GM12878 (cell line): ENCODE data around the gene ADCY5. TPM values are rescaled to one million over a fixed set of nuclear protein-coding genes. Genes with fewer than 3 reads are reported as not detected.

Source experiments
- ATAC-seq: fragments of 200-7000 bp; cut with Tn5 transposase; 3 replicates; pipeline ENCODE4 v1.9.1; 2020; ENCODE audit warnings: mild to moderate bottlenecking, moderate library complexity
- BruUV-seq: library from RNA; stranded (reverse); fragments of 400-500 nt; replicated peaks from 2 replicates; lab custom pipeline; 2021; lab: Mats Ljungman, UMichigan
- CTCF ChIA-PET: fragments of 300-600 bp; sonication (Branson Sonifier 250); formaldehyde crosslinking; extraction: SDS; loops from one replicate; lab custom pipeline; 2021; ENCODE audit warnings: inconsistent platforms; lab: Yijun Ruan, JAX
- POLR2A ChIA-PET: fragments of 350-600 bp; formaldehyde crosslinking; extraction: SDS; loops from one replicate; lab custom pipeline; 2021; ENCODE audit warnings: inconsistent platforms; lab: Charles Lee
- RAD21 ChIA-PET: fragments of 300-600 bp; sonication (Branson Sonifier 250); formaldehyde crosslinking; loops from one replicate; lab custom pipeline; 2023; ENCODE audit warnings: antibody characterized with exemption; ENCODE audit not compliant: unreplicated experiment; lab: Charles Lee
- SMC1A ChIA-PET: fragments of 300-600 bp; sonication (Branson Sonifier 250); formaldehyde crosslinking; loops from one replicate; lab custom pipeline; 2023; ENCODE audit not compliant: unreplicated experiment, uncharacterized antibody; lab: Charles Lee
- DNase-seq: peaks from one replicate; pipeline ENCODE4 v3.0.0-alpha.2; 2011; ENCODE audit warnings: low read depth, low spot score
- FAIRE-seq: peaks from 3 replicates; lab custom pipeline; 2011; peaks lifted over from hg19 to GRCh38; lab: Jason Lieb, UNC
- H2AFZ ChIP-seq: 2 replicates; pipeline ENCODE4 v1.6.0; 2011; ENCODE audit warnings: low read depth, low read length, control low read depth; ENCODE audit not compliant: control insufficient read depth
- H3K27ac ChIP-seq: 2 replicates; pipeline ENCODE4 v1.5.1; 2011; ENCODE audit warnings: control low read depth; ENCODE audit not compliant: control insufficient read depth, insufficient read depth
- H3K27me3 ChIP-seq, 2 experiments: replicated peaks in 1 of 2; 2 replicates each; pipeline versions ENCODE4 v1.6.0 to v1.6.1; 2011; ENCODE audit warnings: low read length in 1 of 2; ENCODE audit not compliant: control insufficient read depth in 2 of 2, insufficient read depth in 2 of 2
- H3K36me3 ChIP-seq, 2 experiments: 2 replicates each; pipeline ENCODE4 v1.5.1; 2011; ENCODE audit warnings: low read length in 1 of 2; ENCODE audit not compliant: control insufficient read depth in 2 of 2, insufficient read depth in 2 of 2
- H3K4me1 ChIP-seq: 2 replicates; pipeline ENCODE4 v1.6.1; 2011; ENCODE audit warnings: mild to moderate bottlenecking, low read length, moderate library complexity, mixed read lengths; ENCODE audit not compliant: control insufficient read depth, insufficient read depth
- H3K4me2 ChIP-seq: 2 replicates; pipeline ENCODE4 v1.6.0; 2011; ENCODE audit warnings: control low read depth; ENCODE audit not compliant: control insufficient read depth, insufficient read depth
- H3K4me3 ChIP-seq: fragments of 200-600 bp; sonication (generic); 2 replicates; pipeline ENCODE4 v1.5.1; 2016
- H3K79me2 ChIP-seq: 2 replicates; pipeline ENCODE4 v1.6.0; 2011; ENCODE audit warnings: low read length; ENCODE audit not compliant: control insufficient read depth, insufficient read depth
- H3K9ac ChIP-seq: 2 replicates; pipeline ENCODE4 v1.8.0; 2011; ENCODE audit warnings: low read length, control low read depth, mixed read lengths; ENCODE audit not compliant: control insufficient read depth, insufficient read depth
- H3K9me3 ChIP-seq: replicated peaks from 3 replicates; pipeline ENCODE4 v1.5.1; 2011; ENCODE audit warnings: mild to moderate bottlenecking, low read length; ENCODE audit not compliant: control insufficient read depth, insufficient read depth
- H4K20me1 ChIP-seq: 2 replicates; pipeline ENCODE4 v1.6.0; 2011; ENCODE audit not compliant: control insufficient read depth, insufficient read depth
- CBX3 ChIP-seq: fragments of 200-600 bp; sonication (generic); IDR thresholded peaks from 2 replicates; pipeline ENCODE4 v1.6.1; 2016; ENCODE audit warnings: low read depth, borderline replicate concordance
- CREB1 ChIP-seq: IDR thresholded peaks from 2 replicates; pipeline ENCODE4 v1.6.1; 2012; ENCODE audit warnings: low read depth, mild to moderate bottlenecking, inconsistent platforms
- RBBP5 ChIP-seq: fragments of 200-600 bp; sonication (generic); conservative IDR thresholded peaks from 2 replicates; pipeline ENCODE4 v1.6.1; 2016
- ZNF622 ChIP-seq: fragments of 450-650 bp; IDR thresholded peaks from 2 replicates; pipeline ENCODE4 v1.6.1; 2017; ENCODE audit warnings: mild to moderate bottlenecking, inconsistent platforms
- WGBS: methylation state at CpG from one replicate; pipeline ENCODE4 v1.1.6; 2016; ENCODE audit warnings: low lambda C conversion rate; ENCODE audit not compliant: insufficient replicate concordance, insufficient coverage; ENCODE audit errors: missing lambda C conversion rate; 5-methylcytosine and 5-hydroxymethylcytosine counted together
- in situ Hi-C: fragments of 300-500 bp; cut with MboI; formaldehyde crosslinking; loops from 9 replicates; pipeline ENCODE4 v1.14.3; 2018; ENCODE audit warnings: mixed read lengths
- intact Hi-C: fragments of 100-400 bp; cut with micrococcal nuclease; formaldehyde crosslinking; loops from one replicate; pipeline ENCODE4 v1.14.2; 2022; ENCODE audit not compliant: unreplicated experiment
- polyA plus RNA-seq, 11 experiments: library from polyadenylated mRNA; depleted of rRNA in 4 of 11; unstranded in 6 of 11; stranded (reverse) in 5 of 11; fragments of >200 nt; fragmentation: Nextera tagmentation in 4 of 11; fragmentation: Illumina TruSeq in 1 of 11; extraction: Ambion mirVana in 4 of 11; extraction: Trizol in 1 of 11; gene quantifications; 1 replicate in 1 of 11; 2 replicates in 10 of 11; pipeline versions ENCODE4 v1.2.1 to v1.2.3, GENCODE V29; 2011 to 2016; ENCODE audit warnings: inconsistent platforms in 2 of 11, missing spikeins in 2 of 11, low read depth in 1 of 11
- total RNA-seq, 4 experiments: library from RNA; depleted of rRNA in 3 of 4; stranded (reverse); fragments of >200 nt in 3 of 4; fragmentation: Illumina TruSeq in 1 of 4; extraction: Trizol in 1 of 4; gene quantifications; 2 replicates each; pipeline versions ENCODE4 v1.2.1 to v1.2.3, GENCODE V29; 2013 to 2021
- TF ChIP-seq, protein P1 (sequence below): fragments of 450-650 bp; formaldehyde crosslinking; IDR thresholded peaks from 2 replicates; pipeline ENCODE4 v1.5.0; 2022; ENCODE audit warnings: mild to moderate bottlenecking, missing genetic modification characterization
- TF ChIP-seq, protein P2 (sequence below): fragments of 450-650 bp; IDR thresholded peaks from 2 replicates; pipeline ENCODE4 v1.6.1; 2016; ENCODE audit warnings: mild to moderate bottlenecking, moderate library complexity, borderline replicate concordance

ADCY5 gene
- total and polyA plus RNA-seq, 10 of the 15 experiments (the other 5 are each of a cell fraction or from before 2014, with no cell fraction given) = under 0.01 to 0.24 (median 0.02) TPM; not detected in 4

DNA sequence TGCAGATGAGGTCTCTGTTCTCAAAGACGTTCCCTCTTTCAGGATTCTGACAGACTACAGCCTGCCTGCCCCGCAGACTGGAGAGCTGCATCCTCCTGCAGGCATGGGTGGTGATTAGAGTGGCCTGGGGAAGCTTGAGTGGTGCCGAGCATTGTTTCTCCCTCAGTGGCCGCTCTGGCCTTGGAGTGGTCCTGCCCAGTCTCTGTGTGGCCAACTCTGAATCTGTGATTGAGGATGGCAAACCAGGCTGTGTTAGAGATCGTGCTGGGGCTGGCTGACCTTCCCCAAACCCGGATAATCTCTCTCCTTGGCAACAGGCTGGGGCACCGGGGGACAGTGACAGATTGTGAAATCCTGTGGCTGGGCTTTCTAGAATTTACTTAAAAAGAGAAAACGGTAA lies 11.0 kb upstream of the ADCY5 start:
- Histone ChIP-seq H3K4me1 (no peaks in the 10 kb centered on the region), H4K20me1 (no peaks in the 10 kb centered on the region), H3K27me3 (peaks cover 0 to 2% of the 10 kb centered on the region in 2 experiments; a peak in 3 of 4 replicates), H3K36me3 (no peaks in the 10 kb centered on the region), H3K27ac (no peak overlapping the region), H3K4me3 (no peak overlapping the region)
- DNase-seq = no peak
- WGBS = 27% methylated on average over 8 of the region's 8 CpGs
- ChIA-PET CTCF (interaction anchor here (0.9 kb wide), 1 partner anchor 61 kb away, joined by 3 read pairs; no protein-coding TSS in a partner anchor), POLR2A (no interaction called here)
- in situ Hi-C loops = no loop called here
- FAIRE-seq = no peak
- ATAC-seq = no peak
- TF ChIP-seq ZNF622 (no peak), CBX3 (no peak), CREB1 (no peak), RBBP5 (no peak)
- TF ChIP-seq, protein P1, sequence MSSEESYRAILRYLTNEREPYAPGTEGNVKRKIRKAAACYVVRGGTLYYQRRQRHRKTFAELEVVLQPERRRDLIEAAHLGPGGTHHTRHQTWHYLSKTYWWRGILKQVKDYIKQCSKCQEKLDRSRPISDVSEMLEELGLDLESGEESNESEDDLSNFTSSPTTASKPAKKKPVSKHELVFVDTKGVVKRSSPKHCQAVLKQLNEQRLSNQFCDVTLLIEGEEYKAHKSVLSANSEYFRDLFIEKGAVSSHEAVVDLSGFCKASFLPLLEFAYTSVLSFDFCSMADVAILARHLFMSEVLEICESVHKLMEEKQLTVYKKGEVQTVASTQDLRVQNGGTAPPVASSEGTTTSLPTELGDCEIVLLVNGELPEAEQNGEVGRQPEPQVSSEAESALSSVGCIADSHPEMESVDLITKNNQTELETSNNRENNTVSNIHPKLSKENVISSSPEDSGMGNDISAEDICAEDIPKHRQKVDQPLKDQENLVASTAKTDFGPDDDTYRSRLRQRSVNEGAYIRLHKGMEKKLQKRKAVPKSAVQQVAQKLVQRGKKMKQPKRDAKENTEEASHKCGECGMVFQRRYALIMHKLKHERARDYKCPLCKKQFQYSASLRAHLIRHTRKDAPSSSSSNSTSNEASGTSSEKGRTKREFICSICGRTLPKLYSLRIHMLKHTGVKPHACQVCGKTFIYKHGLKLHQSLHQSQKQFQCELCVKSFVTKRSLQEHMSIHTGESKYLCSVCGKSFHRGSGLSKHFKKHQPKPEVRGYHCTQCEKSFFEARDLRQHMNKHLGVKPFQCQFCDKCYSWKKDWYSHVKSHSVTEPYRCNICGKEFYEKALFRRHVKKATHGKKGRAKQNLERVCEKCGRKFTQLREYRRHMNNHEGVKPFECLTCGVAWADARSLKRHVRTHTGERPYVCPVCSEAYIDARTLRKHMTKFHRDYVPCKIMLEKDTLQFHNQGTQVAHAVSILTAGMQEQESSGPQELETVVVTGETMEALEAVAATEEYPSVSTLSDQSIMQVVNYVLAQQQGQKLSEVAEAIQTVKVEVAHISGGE (CRISPR knock-in tag) = no peak
- TF ChIP-seq, protein P2, sequence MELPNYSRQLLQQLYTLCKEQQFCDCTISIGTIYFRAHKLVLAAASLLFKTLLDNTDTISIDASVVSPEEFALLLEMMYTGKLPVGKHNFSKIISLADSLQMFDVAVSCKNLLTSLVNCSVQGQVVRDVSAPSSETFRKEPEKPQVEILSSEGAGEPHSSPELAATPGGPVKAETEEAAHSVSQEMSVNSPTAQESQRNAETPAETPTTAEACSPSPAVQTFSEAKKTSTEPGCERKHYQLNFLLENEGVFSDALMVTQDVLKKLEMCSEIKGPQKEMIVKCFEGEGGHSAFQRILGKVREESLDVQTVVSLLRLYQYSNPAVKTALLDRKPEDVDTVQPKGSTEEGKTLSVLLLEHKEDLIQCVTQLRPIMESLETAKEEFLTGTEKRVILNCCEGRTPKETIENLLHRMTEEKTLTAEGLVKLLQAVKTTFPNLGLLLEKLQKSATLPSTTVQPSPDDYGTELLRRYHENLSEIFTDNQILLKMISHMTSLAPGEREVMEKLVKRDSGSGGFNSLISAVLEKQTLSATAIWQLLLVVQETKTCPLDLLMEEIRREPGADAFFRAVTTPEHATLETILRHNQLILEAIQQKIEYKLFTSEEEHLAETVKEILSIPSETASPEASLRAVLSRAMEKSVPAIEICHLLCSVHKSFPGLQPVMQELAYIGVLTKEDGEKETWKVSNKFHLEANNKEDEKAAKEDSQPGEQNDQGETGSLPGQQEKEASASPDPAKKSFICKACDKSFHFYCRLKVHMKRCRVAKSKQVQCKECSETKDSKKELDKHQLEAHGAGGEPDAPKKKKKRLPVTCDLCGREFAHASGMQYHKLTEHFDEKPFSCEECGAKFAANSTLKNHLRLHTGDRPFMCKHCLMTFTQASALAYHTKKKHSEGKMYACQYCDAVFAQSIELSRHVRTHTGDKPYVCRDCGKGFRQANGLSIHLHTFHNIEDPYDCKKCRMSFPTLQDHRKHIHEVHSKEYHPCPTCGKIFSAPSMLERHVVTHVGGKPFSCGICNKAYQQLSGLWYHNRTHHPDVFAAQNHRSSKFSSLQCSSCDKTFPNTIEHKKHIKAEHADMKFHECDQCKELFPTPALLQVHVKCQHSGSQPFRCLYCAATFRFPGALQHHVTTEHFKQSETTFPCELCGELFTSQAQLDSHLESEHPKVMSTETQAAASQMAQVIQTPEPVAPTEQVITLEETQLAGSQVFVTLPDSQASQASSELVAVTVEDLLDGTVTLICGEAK = no peak
- TF ChIP-seq, all 136 proteins: peak for 0
- Histone ChIP-seq H3K79me2 (no peaks in the 10 kb centered on the region), H3K9ac (no peak overlapping the region), H3K9me3 (no peaks in the 10 kb centered on the region), H3K4me2 (no peak overlapping the region), H2AFZ (no peak overlapping the region)
- ChIA-PET RAD21 (no interaction called here), SMC1A (no interaction called here)
- no TSS peak for BruUV-seq
- intact Hi-C loops = no loop called here
